Stomach smooth muscle (tissue), 2 donors: ENCODE data around the gene SOX4.
"Not testable (repeated sequence)": the region's sequence is repeated elsewhere in the genome, so short reads cannot be mapped to it uniquely, and the experiment has no call there.

ENCODE experiments used
- H3K27ac ChIP-seq: one replicate; pipeline ENCODE4 v1.7.0; 2013; ENCODE audit warnings: mild to moderate bottlenecking, low read length, inconsistent platforms
- H3K27me3 ChIP-seq, 2 donors: one replicate each; pipeline ENCODE4 v1.7.0; 2013; ENCODE audit warnings: low read length in 2 of 2; ENCODE audit not compliant: insufficient read depth in 2 of 2, control insufficient read depth in 1 of 2
- H3K36me3 ChIP-seq, 2 donors: one replicate each; pipeline ENCODE4 v1.7.0; 2013; ENCODE audit warnings: low read length in 2 of 2; ENCODE audit not compliant: control insufficient read depth in 2 of 2, insufficient read depth in 2 of 2
- H3K4me1 ChIP-seq: one replicate; pipeline ENCODE4 v1.7.0; 2013; ENCODE audit warnings: low read length; ENCODE audit not compliant: control insufficient read depth, insufficient read depth
- H3K4me3 ChIP-seq, 2 donors: one replicate each; pipeline ENCODE4 v1.7.0; 2013; ENCODE audit warnings: low read length in 2 of 2
- H3K9ac ChIP-seq, 2 donors: one replicate each; pipeline ENCODE4 v1.7.0; 2013; ENCODE audit warnings: low read length in 2 of 2, mild to moderate bottlenecking in 1 of 2
- H3K9me3 ChIP-seq, 2 donors: one replicate each; pipeline ENCODE4 v1.7.0; 2013; ENCODE audit warnings: low read length in 2 of 2; ENCODE audit not compliant: control insufficient read depth in 2 of 2
- donor health status: healthy.
- donor health status: Pancreatic carcinoma.

SOX4 gene

DNA sequence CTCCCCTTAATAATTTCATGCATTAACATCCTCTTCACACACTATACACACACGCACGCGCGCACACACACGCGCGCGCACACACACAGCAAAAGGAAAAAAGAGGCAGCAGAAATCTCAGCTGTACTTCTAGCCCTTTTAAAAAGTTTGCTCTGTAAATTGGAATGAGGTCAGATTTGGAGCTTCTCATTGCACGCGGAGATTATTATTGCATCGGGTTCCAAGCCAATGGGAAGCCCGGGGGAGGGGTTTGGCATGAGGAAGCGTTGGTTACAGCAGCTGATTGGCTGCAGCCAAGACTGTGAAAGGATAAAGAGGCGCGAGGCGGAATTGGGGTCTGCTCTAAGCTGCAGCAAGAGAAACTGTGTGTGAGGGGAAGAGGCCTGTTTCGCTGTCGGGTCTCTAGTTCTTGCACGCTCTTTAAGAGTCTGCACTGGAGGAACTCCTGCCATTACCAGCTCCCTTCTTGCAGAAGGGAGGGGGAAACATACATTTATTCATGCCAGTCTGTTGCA is at the start of gene SOX4:
Gene SOX4 (plus strand): TSS at position 340 of the 515 bp plus-strand sequence. CDS start 784 bp downstream, outside the sequence.
- Histone ChIP-seq H3K36me3 (no peaks in the 10 kb centered on the region), H3K4me1 (peaks cover 6% of the 10 kb centered on the region), H3K9ac (peak within 1 kb of the TSS; percentile 56 to 60), H3K9me3 (no peaks in the 10 kb centered on the region), H3K27ac (peak within 1 kb of the TSS; percentile 67), H3K4me3 (peak within 1 kb of the TSS; percentile 91 to 92), H3K27me3 (no peaks in the 10 kb centered on the region)

DNA sequence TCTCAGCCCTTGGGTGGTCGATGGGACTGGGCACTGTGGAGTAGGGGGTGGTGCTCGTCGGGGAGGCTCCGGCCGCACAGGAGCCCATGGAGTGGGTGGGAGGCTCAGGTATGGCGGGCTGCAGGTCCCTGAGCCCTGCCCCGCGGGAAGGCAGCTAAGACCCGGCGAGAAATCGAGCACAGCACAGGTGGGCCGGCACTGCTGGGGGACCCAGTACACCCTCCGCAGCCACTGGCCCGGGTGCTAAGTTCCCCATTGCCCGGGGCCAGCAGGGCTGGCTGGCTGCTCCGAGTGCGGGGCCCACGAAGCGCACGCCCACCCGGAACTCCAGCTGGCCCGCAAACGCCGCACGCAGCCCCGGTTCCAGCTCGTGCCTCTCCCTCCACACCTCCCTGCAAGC is 41.3 kb upstream of the SOX4 start:
- H3K4me1 ChIP-seq, H3K9me3 ChIP-seq, H3K36me3 ChIP-seq, H3K27ac ChIP-seq, H3K27me3 ChIP-seq, H3K9ac ChIP-seq, H3K4me3 ChIP-seq: not testable (repeated sequence)

DNA sequence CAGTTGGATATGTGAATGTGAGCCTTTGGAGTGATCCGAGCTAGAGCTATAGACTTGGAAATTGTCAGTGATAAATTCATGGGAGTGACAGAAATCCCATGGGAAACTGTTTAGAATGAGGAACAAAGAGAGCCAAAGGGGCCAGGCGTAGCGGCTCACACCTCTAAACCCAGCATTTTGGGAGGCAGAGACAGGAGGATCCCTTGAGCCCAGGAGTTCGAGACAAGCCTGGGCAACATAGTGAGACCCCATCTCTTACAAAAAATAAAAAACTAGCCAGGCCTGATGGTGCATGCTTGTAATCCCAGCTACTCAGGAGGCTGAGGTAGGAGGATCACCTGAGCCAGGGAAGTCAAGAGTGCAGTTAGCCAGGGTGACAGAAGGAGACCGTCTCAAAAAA is 39.3 kb upstream of the SOX4 start:
- no peaks in the 10 kb centered on the region for H3K9me3 ChIP-seq
- H3K27ac ChIP-seq, result no peak overlapping the region
- no peaks in the 10 kb centered on the region for H3K4me1 ChIP-seq
- no peaks in the 10 kb centered on the region for H3K27me3 ChIP-seq
- no peak overlapping the region for H3K9ac ChIP-seq
- H3K4me3 ChIP-seq, result no peak overlapping the region
- H3K36me3 ChIP-seq, result no peaks in the 10 kb centered on the region

DNA sequence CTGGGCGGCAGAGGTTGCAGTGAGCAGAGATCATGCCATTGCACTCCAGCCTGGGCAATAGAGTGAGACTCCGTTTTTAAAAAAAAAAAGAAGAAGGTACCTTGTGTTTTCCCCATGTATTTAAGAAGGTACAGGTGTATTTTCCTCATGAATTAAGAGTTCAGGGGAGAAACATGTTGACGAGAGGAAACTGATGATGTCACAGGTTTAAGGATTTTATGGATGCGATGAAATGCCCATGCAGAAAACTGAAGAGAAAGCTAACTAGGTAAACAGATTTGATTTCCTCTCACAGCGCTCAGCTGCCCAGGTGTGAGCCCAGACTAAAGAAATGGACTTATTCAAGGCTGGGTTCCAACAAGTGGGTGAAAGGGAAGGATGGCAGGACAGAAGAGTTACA is 38.4 kb upstream of the SOX4 start:
- Histone ChIP-seq H3K27ac (no peak overlapping the region), H3K36me3 (no peaks in the 10 kb centered on the region), H3K4me1 (no peaks in the 10 kb centered on the region), H3K9me3 (no peaks in the 10 kb centered on the region), H3K9ac (no peak overlapping the region), H3K4me3 (no peak overlapping the region), H3K27me3 (no peaks in the 10 kb centered on the region)

DNA sequence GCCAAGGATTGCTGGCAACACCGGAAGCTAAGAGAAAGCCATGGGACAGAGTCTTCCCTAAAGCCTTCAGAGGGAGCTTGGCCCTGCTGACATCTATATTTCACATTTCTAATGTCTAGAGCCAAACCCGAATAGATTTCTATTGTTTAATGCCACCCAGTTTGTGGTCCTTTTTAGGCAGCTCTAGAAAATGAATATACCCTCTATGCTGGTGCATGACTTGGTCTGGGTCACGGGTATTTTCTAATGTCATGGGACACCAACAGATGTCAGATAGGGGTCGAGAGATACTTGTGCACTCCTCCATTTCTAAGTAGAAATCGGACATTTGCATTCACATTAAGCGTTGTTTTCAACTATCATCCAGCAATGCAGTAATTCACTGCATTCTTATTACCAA is 37.0 kb upstream of the SOX4 start:
- no peak overlapping the region for H3K9ac ChIP-seq
- no peaks in the 10 kb centered on the region for H3K36me3 ChIP-seq
- H3K4me3 ChIP-seq, result no peak overlapping the region
- no peaks in the 10 kb centered on the region for H3K9me3 ChIP-seq
- no peak overlapping the region for H3K27ac ChIP-seq
- H3K4me1 ChIP-seq, result no peaks in the 10 kb centered on the region
- H3K27me3 ChIP-seq, result no peaks in the 10 kb centered on the region

DNA sequence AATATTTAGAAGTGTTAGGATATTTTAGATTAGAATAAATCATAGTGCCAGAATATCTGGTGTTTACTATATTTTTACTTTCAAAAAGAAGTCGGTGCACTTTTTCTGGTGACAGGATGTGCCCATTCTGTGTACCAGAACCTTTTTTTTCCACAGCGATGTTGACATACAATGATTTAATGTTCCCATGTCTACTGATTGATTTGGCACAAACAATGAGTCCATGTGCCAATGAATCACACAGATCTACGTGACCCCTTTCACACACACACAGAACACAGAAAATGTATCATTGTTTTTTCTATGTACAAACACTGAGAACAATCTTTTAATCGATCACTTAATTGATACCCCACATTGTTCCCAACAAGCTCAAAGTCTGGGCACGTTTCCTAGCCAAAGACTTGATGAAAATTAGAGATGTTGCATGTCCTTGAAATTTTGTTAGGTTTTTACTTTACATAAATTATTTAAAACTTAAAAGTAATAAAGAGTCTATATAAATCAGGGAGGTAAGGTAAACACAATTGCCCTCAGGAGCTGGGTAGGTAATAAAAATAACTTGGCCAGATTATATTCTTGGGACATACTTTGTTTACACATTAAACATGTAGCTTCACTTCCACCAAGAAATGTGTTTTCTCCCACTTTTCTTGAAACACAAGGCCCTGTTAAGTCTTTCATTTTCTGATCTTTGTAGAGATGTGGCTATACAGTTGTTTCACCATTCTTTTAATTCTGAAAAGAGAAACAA is 36.4 kb upstream of the SOX4 start:
- no peak overlapping the region for H3K27ac ChIP-seq

DNA sequence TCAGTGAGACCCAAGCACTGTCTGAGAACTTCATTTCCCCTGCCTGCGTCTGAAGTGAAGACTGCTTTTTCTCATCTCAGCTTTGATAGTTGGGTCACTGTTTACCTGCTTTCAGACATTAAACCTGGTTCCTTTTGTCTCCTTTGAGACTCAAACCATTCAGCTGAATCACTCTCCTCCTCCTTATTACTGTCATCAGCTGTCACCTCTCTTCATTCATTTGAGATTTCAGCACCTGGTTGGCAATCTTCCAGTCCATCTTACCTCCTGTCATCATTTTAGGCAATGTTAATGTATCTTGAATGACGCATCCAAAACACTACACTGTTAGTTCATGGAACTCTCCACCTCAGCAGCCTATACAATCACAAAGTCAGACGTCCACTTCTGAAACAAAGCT is 34.3 kb upstream of the SOX4 start:
- Histone ChIP-seq H3K36me3 (no peaks in the 10 kb centered on the region), H3K4me1 (no peaks in the 10 kb centered on the region), H3K9ac (no peak overlapping the region), H3K4me3 (no peak overlapping the region), H3K27me3 (no peaks in the 10 kb centered on the region), H3K27ac (no peak overlapping the region), H3K9me3 (no peaks in the 10 kb centered on the region)

More for the DNA sequence above, 36.4 kb upstream of the SOX4 start:
- no peak overlapping the region for H3K4me3 ChIP-seq
- H3K9ac ChIP-seq, result no peak overlapping the region
- H3K4me1 ChIP-seq, result no peaks in the 10 kb centered on the region
- no peaks in the 10 kb centered on the region for H3K9me3 ChIP-seq
- H3K36me3 ChIP-seq, result no peaks in the 10 kb centered on the region
- no peaks in the 10 kb centered on the region for H3K27me3 ChIP-seq

DNA sequence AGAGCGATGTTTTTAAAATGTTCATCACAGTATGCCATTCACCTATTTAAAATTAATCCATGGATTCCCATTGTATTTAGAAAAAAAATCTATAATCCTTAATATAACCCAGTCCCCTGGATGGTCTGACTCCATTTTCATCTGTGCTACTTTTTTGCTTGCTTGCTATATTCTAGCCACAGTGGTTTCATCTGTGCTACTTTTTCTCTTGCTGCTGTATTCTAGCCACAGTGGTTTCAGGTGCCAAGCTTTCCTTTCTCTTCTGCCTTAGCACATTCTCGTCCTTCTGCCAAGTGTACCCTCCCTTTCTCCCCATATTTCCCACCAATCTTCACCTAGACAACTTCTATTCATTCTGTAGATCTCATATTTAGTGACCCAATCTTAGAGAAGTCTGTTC is 33.3 kb upstream of the SOX4 start:
- H3K4me1 ChIP-seq, result no peaks in the 10 kb centered on the region
- no peak overlapping the region for H3K4me3 ChIP-seq
- no peaks in the 10 kb centered on the region for H3K36me3 ChIP-seq
- H3K9ac ChIP-seq, result no peak overlapping the region
- H3K27ac ChIP-seq, result no peak overlapping the region
- no peaks in the 10 kb centered on the region for H3K27me3 ChIP-seq
- no peaks in the 10 kb centered on the region for H3K9me3 ChIP-seq

DNA sequence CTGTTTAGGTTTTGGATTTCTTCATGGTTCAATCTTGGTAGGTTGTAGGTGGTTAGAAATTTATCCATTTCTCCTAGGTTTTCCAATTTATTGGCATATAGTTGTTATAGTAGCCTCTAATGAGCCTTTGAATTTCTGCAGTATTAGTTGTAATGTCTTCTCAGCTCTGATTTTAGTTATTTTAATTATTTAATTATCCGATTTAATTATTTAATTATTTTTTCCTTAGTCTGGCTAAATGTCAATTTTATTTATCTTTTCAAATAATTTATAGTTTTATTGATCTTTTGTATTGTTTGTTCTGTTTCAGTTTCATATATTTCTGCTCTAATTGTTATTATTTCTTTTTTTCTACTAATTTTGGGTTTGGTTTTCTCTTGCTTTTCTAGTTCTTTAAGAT is 28.1 kb upstream of the SOX4 start:
- Histone ChIP-seq H3K36me3 (no peaks in the 10 kb centered on the region), H3K27me3 (no peaks in the 10 kb centered on the region)

DNA sequence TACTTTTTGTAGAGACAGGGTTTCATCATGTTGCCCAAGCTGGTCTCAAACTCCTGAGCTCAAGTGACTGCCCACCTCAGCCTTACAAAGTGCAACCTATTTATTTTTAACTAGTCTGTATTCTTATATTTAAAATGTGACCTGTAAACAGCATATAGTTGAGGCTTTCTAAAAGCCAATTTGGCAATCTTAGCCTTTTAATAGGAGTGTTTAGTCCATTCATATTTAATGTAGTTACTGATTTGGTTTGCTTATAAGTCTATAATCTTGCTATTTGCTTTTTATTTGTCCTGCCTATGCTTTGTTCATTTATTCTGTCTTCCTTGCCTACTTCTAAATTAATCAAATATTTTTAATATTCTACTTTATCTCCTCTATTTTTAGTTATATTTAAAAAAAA is 15.0 kb upstream of the SOX4 start:
- Histone ChIP-seq H3K4me1 (no peaks in the 10 kb centered on the region), H3K4me3 (no peak overlapping the region), H3K9me3 (peaks cover 0 to 2% of the 10 kb centered on the region in 2 donors), H3K36me3 (no peaks in the 10 kb centered on the region), H3K27me3 (no peaks in the 10 kb centered on the region), H3K9ac (no peak overlapping the region), H3K27ac (no peak overlapping the region)

More for the DNA sequence above, 28.1 kb upstream of the SOX4 start:
- peaks cover 0 to 2% of the 10 kb centered on the region in 2 donors for H3K9me3 ChIP-seq
- no peak overlapping the region for H3K9ac ChIP-seq
- H3K27ac ChIP-seq, result no peak overlapping the region
- no peak overlapping the region for H3K4me3 ChIP-seq
- no peaks in the 10 kb centered on the region for H3K4me1 ChIP-seq

DNA sequence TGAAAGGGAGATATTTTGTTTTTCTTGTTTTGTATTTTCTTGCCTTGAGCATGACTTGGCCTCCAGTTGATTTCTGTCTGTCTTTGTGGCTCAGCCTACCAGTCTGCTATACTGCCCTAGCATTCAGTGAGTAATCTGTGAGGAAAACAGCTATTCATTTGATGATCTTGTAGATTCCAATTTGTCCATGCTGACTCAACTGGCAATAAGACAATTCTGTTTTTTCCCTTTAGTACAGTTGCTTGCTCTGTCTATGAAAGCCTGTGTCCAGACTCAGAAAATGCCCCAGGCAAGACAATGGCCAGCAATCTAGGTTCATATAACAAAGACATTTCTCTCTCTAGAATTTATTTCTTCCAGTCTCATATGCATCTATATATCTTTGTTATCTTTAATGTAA is 10.9 kb upstream of the SOX4 start:
- peaks cover 0 to 2% of the 10 kb centered on the region in 2 donors for H3K9me3 ChIP-seq
- no peak overlapping the region for H3K27ac ChIP-seq
- H3K9ac ChIP-seq, result no peak overlapping the region
- H3K36me3 ChIP-seq, result no peaks in the 10 kb centered on the region
- H3K4me3 ChIP-seq, result no peak overlapping the region
- no peaks in the 10 kb centered on the region for H3K27me3 ChIP-seq
- peaks cover 8% of the 10 kb centered on the region for H3K4me1 ChIP-seq
